M059J (cell line): ENCODE data around the gene VWA5A. TPM values are rescaled to one million over a fixed set of nuclear protein-coding genes. Genes with fewer than 3 reads are reported as not detected.
"Not testable (repeated sequence)": the region's sequence is repeated elsewhere in the genome, so short reads cannot be mapped to it uniquely, and the experiment has no call there.

Experiments
- DNase-seq: peaks from one replicate; pipeline ENCODE4 v3.0.0-alpha.2; 2012; ENCODE audit warnings: low read depth
- total RNA-seq: library from RNA; depleted of rRNA; stranded (reverse); fragments of >200 nt; shearing (Covaris generic); gene quantifications from 2 replicates; pipeline ENCODE4 v1.2.3, GENCODE V29; 2014; rRNA removed

VWA5A gene
- total RNA-seq, 1 experiment from 2014 or later = 3.3 TPM

DNA sequence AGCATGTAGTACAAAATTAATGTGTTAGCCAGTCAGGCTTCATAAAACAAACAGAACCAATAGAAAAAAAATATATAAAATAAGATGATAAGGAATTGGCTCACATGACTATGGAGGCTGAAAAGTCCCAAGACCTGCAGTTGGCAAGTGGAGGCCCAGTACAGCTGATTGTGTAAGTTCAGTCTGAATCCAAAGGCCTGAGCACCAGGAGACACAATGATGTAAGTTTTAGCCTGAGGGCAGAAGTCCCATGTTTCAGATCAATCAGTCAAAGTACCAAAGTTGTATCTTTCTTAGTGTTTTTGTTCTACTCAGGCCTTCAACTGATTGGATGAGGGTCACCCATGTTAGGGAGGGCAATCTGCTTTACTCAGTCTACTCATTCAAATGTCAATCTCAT lies 53.5 kb downstream of the VWA5A start:
- peak; percentile 2 for DNase-seq

DNA sequence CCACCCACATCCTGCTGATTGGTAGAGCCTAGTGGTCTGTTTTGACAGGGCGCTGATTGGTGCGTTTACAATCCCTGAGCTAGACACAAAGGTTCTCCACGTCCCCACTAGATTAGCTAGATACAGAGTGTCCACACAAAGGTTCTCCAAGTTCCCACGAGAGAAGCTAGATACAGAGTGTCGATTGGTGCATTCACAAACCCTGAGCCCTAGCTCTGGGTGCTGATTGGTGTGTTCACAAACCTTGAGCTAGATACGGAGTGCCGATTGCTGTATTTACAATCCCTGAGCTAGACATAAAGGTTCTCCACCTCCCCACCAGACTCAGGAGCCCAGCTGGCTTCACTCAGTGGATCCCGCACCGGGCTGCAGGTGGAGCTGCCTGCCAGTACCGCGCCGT lies 55.1 kb downstream of the VWA5A start:
- not testable (repeated sequence) for DNase-seq

DNA sequence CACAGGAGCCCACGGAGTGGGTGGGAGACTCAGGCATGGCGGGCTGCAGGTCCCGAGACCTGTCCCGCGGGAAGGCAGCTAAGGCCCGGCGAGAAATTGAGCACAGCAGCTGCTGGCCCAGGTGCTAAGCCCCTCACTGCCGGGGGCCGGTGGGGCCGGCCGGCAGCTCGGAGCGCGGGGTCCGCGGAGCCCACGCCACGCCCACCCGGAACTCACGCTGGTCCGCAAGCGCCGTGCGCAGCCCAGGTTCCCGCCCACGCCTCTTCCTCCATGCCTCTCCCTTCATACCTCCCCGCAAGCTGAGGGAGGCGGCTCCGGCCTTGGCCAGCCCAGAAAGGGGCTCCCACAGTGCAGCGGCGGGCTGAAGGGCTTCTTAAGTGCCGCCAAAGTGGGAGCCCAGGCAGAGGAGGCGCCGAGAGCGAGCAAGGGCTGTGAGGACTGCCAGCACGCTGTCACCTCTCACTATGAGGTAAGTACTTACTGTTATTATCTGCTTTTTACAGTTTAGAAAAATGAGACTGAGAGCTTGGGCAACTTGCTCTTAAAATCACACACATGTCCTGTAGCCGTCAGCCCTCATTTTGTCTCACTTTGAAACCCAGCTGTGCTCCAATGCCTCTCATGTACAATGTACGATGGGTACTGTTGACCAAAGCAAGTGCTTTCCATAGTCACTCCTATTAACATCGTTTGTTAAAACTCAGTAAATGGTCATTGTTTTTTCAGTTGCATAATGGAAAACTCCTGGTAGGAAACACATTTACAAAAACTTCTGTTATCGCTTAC lies 55.7 kb downstream of the VWA5A start:
- DNase-seq = no peak

DNA sequence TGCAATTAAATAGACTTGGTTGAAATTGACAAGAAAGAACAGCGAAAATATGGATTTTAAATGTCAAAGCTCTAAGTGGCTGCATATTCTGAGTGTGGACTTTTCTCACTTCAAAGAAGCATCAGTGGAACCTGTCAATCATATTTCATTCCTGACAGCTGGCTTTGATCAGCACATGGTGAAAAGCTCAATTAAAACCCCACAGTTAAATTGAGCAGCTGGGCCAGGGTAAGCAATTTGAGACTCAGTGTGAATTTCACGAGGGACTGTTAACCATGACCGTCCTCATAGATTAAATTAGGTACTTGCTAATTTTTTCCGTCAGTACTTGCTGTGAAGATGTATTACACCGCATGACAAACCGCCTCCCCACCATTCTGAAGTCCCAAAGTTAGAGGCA lies 56.9 kb downstream of the VWA5A start:
- no peak for DNase-seq

DNA sequence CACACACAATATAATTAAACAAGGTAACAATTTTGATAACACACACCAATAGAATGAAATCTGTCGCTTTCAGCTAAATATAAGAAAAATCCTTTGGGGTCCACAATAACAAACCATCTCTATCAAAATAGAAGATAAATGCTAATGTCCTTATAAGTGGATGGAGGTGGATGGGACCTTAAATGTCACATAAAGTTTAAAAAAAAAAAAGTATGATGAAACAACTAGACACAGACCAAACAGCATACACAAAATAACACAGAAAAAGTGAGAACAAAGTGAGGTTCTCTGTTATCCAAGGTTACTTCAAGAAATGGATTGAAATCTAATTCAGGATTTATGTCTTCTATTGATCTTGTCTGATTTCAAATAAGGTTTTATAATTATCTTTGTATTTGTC lies 57.3 kb downstream of the VWA5A start:
- no peak for DNase-seq

DNA sequence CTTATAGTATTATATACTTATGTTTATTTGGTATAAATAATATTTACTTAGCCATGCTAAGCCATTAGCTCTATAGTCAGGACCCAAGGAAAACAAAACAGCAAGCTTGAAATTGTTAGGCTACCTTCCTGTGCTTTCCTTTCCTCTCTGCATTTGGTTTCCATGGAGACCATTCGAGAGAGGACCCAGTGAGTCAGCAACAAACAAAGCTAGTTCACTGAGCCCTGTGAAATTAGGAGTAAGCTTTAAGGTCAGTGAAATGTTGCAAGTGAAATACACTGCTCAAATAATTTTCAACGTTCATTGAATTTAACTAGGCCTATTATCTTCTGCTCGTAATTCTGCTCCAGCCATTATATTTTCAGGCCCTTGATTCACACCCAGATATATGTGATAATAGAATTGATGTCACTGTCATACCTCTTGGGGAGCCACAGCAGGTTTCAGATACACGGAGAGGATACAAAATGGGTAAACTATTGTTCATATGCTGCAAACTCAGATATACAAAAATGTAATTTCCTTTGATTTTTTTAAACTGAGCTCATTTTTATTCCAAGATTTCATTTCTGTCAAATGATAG lies 58.8 kb downstream of the VWA5A start:
- peak; percentile 82 for DNase-seq

DNA sequence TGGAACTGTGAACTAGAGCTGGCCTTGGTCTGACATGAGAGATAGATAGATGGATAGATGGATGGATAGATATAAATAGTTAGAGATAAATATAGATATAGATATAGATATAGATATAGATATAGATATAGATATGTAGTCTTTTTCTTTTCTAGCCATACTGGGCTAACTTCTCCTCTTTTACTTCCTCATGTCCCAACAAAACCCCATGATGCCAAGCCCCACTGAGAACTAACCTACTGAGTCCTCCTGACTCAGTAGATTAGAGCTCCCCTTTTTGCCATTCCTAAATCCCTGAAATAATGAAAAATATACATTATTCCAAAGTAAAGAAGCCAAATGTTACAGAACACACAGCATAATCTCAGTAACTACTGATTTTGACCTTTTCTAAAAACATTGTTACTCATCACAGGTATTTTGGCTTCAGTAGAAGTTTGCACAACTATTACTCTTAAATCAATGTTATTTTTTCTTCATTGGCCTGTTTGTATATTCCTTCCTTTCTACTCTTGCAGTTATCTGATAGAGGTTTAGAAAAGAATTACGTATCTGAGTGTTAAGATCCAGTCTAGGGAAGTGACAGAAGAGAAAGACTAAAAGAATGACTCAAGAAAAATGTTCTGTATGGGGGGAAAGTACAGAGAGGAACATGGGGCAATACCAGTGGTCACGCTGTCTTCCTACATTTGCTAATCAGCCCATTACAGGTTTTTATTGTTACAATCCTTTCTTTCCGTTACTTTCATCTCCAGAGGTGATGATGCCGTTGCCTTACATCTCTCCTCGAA lies 61.9 kb downstream of the VWA5A start:
- no peak for DNase-seq

DNA sequence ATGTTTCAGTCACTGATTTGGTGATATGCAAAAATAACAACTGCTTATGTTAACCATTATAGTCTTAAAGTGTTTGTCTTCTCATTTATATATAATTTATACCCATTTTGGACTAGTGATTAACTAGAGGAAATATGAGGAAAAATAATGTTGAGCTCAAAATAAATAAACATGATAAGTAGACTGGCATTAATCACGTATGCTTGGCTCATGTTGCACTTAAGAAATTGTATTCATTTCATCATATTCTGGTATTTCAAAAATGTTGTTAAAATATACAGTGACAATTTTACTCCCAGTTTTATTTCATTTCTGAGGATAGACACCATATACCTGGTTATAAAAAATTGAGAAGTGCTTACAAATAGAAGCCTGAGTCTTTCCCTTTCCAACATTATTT lies 64.1 kb downstream of the VWA5A start:
- no peak for DNase-seq

DNA sequence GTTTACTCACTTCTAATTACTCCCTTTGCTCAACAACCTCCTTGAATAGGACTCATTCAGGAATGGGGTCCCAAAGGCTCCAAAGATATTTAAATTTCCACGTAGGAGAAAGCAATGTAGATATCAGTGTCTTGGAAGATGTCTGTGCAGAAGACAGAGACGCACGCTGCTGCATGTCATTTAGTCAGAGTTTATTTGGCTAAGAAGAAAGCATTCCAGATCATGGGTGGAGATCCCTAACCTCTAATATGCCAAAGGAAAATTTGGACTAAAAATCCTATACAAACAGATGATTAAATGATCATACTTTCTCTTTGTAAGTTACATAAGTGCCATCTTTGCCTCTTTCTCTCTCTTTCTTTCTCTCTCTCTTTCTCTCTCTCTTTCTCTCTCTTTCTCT lies 67.8 kb downstream of the VWA5A start, which contains the start of gene OR10D3:
Gene OR10D3, plus strand, starts transcription at position 278 of the 400 bp plus-strand sequence. CDS start 1,925 bp downstream, outside the sequence.
- no peak for DNase-seq

DNA sequence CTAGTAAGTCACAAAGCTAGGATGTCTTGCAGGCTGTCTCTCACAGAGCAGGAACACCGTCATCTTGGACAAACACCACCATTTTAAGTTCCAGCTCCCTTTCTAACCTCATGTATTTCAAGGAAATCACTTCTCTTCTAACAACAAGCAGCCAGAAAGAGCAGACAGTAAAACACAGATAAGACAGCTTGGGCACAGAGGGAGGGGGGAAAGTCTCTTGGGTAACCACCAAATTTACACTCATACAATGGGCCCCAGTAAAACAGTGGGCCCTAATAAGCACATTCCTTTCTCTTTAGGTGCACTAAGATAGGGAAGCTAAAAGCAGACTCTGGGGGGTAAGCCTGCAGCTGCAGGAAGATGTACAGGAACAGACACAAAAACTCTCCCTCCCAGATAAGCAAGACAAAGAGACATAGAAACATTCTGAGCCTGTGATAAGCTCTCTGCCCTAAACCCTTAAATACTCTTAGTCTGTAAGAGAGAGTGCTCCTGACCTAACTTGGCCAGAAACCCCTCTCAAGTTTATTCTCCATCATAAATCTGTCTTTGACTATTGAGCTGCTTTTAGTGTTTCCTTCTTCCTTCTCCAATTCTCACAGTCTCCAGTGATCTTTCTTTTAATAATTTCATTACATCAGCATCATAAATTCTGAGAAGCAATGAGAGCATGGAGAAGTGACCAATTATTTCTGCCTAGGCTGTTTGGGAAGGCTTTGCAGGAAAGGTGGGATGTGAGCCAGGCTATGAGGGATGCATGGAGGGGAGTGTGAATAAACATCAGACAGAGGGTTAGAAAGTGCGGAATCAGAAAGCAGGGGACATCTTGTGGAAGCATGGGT lies 75.3 kb downstream of the VWA5A start:
- DNase-seq = no peak

DNA sequence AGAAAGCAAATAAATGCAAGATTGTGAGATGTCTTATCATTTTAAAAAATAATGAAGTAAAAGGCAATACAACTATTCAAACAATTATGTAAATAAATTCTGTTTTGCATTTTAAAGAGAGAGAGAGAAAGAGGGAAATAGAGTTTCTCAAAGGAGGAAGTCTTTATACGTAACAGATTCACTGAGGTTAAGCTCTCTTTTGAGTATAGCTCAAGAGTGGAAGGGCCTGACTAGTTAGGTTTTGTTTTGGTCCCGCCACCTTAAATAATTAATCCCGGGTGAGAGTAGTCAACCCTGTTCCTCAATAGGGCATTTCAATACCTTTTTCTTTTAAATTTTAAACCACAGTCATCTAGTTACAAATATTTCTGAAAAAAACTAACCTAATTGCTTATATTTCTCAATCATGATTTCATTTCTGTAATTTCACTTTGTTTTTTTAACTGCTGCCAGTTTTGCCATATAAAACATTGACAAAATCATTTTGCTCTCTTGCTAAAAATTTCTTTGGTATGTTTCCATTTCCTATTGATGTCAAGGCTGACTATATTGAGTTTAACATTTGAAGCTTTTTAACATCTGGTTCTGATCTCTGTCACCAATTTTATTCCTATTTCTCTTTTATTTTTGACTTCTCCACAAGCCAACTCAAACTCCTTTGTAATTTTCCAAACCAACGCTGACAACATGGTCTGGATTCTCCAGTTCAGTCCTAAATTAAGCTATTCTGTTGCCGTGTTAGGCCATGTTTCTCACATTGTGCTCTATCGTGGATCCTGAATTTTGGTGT lies 78.2 kb downstream of the VWA5A start:
- DNase-seq = no peak

DNA sequence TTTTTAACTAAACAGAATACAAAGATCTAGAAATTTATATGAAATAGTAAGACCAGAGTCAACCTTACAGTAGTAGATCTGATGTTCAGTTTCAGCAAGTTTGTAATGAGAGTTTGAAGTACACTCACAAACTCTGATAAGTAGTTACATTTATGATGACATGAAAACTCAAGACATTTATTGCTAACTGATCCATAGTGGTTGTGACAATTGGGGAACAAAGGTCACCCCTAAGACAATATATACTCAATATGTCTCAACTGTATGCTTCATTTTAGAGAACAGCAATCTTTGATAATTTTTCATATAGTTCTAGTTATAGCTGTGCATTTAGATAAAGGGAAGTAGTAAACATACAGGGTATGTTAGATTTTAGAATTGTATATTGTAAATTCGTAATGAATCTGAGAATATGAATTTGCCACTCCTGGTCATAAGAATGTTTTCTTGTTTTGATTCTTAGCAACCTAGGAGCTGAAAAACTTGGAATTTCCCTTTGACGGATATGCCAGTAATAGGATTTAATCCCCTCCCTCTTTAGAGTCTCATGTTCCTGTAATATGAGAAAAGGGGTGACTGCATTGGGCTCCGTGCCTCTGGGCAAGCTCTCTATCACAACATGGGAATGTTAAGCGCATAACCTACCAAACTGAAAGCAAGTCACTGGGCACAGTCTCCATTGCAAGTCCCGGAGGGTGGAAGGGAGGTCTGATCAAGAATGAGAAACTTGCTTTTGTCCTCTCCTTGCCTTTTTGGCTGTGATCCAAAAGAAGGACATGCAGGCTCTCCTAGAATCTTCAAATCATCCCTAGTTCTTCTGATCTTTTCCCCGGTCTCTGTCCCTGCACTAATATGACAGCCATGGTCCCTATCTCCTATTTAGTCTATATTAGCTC lies 79.3 kb downstream of the VWA5A start:
- peak; percentile 24 for DNase-seq

DNA sequence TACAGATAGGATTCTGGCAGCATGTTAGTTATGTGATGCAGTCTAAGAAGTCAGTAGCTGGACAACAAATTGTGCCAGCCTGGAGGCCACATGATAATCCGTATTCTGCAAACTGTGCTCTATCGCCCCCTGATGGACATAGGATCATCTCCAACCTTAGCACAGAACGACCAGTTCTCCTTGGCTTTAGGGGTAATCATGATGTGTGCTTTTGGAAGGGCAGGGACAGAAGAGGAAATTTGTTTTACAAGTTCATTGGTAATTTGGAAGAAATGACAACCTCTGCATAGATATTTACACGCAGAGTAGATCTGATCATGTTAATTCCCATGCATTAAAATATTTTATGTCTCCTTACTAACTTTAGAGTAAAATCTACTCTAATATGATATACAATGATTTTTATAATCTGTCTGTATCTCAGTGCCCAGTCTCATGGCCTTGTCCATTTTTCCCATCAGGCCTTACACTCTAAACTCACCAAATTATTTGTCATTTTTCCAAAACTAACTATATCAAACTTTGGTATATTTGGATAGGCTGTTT lies 80.0 kb downstream of the VWA5A start:
- peak; percentile 52 for DNase-seq

Other genes with a start within 250 kb of the VWA5A start
- not detected in 2 replicates for gene TMEM225, start 229.8 kb upstream of the VWA5A start, total RNA-seq
- not detected in 2 replicates for gene OR8D4, start 213.3 kb upstream of the VWA5A start, total RNA-seq
- gene OR4D5, start 175.8 kb upstream of the VWA5A start, total RNA-seq = not detected in 2 replicates
- gene OR6T1, start 171.6 kb upstream of the VWA5A start, total RNA-seq = not detected in 2 replicates
- gene OR10S1, start 137.7 kb upstream of the VWA5A start, total RNA-seq = not detected in 2 replicates
- gene OR10G6, start 120.3 kb upstream of the VWA5A start, total RNA-seq = not detected in 2 replicates
- gene OR10G4, start 102.5 kb upstream of the VWA5A start, total RNA-seq = not detected in 2 replicates
- not detected in 2 replicates for gene OR10G9, start 92.4 kb upstream of the VWA5A start, total RNA-seq
- gene OR10G8, start 88.7 kb upstream of the VWA5A start, total RNA-seq = not detected in 2 replicates
- not detected in 2 replicates for gene OR10G7, start 74.1 kb upstream of the VWA5A start, total RNA-seq
- not detected in 2 replicates for gene OR10D3, start 67.9 kb downstream of the VWA5A start, total RNA-seq
- not detected in 2 replicates for gene OR8G1, start 125.6 kb downstream of the VWA5A start, total RNA-seq
- not detected in 2 replicates for gene OR8G5, start 140.9 kb downstream of the VWA5A start, total RNA-seq
- gene OR8D1, start 198.5 kb downstream of the VWA5A start, total RNA-seq = not detected in 2 replicates
- not detected in 2 replicates for gene OR8D2, start 204.7 kb downstream of the VWA5A start, total RNA-seq